Breast epithelium (tissue), 3 donors: ENCODE data around the gene ULK4.

Experiments
- CTCF ChIP-seq, 3 donors: fragments of 450-650 bp; IDR thresholded peaks; one replicate each; pipeline ENCODE4 v1.5.1; 2016 to 2017; ENCODE audit warnings: antibody characterized with exemption in 3 of 3, mild to moderate bottlenecking in 3 of 3, moderate library complexity in 3 of 3
- POLR2A ChIP-seq: fragments of 450-650 bp; IDR thresholded peaks from one replicate; pipeline ENCODE4 v1.6.1; 2016; ENCODE audit warnings: antibody characterized with exemption, mild to moderate bottlenecking, moderate library complexity
- POLR2AphosphoS5 ChIP-seq, 3 donors: sonication (generic); formaldehyde crosslinking; IDR thresholded peaks; one replicate each; pipeline ENCODE4 v1.6.1; 2017; ENCODE audit warnings: antibody characterized with exemption in 3 of 3

- TF ChIP-seq CTCF (IDR thresholded peaks at IDR 0.05) (no peak), POLR2A (no peak), POLR2AphosphoS5 (IDR thresholded peaks at IDR 0.05) (no peak)
Measured at GRCh38 chr3:41450416-41451231, 511.3 kb downstream of the ULK4 start.
